ENCODE data around the gene BTG4.

The BTG4 gene

DNA sequence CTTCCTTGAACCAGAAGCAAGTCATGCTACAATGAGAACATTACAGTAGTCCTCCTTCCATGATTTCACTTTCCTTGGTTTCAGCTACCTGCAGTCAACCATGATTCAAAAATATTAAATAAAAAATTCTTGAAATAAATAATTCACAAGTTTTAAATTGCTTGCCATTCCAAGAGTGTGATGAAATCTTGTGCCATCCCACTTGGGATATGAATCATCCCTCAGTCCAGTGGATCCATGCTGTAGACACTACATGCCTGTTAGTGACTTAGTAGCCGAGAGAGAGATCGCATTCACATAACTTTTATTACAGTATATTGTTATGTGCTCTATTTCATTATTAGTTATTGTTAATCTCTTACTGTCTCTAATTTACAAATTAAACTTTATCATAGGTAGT, 8.4 kb upstream of the BTG4 start:
- Histone ChIP-seq H3K9me3 (no peaks in the 10 kb centered on the region), H3K27me3 (no peaks in the 10 kb centered on the region), H3K4me1 (ENCODE audit: control insufficient read depth in 1 of 2, insufficient read depth in 1 of 2, low read depth in 1 of 2, low read length in 1 of 2) (no peaks in the 10 kb centered on the region), H3K27ac (no peak overlapping the region), H3K36me3 (no peaks in the 10 kb centered on the region), H3K4me3 (ENCODE audit: low read depth in 1 of 2, low read length in 1 of 2) (no peak overlapping the region)
- TF ChIP-seq, protein P1, sequence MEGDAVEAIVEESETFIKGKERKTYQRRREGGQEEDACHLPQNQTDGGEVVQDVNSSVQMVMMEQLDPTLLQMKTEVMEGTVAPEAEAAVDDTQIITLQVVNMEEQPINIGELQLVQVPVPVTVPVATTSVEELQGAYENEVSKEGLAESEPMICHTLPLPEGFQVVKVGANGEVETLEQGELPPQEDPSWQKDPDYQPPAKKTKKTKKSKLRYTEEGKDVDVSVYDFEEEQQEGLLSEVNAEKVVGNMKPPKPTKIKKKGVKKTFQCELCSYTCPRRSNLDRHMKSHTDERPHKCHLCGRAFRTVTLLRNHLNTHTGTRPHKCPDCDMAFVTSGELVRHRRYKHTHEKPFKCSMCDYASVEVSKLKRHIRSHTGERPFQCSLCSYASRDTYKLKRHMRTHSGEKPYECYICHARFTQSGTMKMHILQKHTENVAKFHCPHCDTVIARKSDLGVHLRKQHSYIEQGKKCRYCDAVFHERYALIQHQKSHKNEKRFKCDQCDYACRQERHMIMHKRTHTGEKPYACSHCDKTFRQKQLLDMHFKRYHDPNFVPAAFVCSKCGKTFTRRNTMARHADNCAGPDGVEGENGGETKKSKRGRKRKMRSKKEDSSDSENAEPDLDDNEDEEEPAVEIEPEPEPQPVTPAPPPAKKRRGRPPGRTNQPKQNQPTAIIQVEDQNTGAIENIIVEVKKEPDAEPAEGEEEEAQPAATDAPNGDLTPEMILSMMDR (IDR thresholded peaks at IDR 0.05): no peak

DNA sequence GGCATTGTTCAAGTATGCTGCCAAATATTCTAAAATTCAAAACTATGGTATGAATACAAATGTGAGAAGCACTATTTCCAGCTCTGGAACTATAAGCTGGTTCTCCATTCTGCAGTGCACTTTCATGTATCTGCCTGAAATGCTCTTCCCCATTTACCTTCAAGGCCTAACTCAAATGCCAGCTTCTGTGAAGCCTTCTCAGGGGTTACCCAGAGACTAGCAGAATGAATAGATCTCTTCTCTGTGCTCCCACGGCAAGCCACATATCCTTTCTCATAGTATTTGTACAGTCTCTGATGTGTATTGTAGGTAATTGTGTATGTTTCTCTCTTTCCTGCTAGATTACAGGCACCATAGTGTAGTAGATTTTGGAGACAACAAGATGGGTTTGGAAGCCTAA, 6.5 kb upstream of the BTG4 start:
- TF ChIP-seq, protein P1 (IDR thresholded peaks at IDR 0.05): no peak
- no peaks in the 10 kb centered on the region for H3K36me3 ChIP-seq

DNA sequence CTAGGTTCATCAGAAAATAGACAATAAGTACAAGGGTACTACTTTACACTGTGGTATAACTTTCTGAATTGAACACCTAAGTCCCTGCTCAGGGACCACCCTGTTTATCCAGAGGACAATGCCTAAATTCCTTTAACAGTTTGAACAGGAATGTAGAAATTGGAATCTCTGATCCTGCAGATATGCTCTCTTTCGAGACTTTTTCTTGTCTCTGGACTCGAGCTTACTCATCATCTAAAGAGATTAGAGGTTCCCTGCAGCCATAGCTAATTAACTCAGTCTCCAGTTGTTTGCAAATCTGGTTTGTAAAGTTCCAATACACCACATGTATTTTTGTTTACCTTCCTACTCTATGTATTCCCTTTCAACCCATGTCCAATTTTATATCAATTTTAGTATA, 3.4 kb upstream of the BTG4 start:
- TF ChIP-seq, protein P1 (IDR thresholded peaks at IDR 0.05): no peak
- no peaks in the 10 kb centered on the region for H3K36me3 ChIP-seq
- H3K4me3 ChIP-seq (ENCODE audit: low read depth in 1 of 2, low read length in 1 of 2): no peak overlapping the region
- H3K27me3 ChIP-seq: peaks cover 47% of the 10 kb centered on the region
- H3K4me1 ChIP-seq (ENCODE audit: control insufficient read depth in 1 of 2, insufficient read depth in 1 of 2, low read depth in 1 of 2, low read length in 1 of 2): peaks cover 10 to 37% of the 10 kb centered on the region in 2 experiments
- no peaks in the 10 kb centered on the region for H3K9me3 ChIP-seq
- H3K27ac ChIP-seq: no peak overlapping the region

More for the DNA sequence above, 6.5 kb upstream of the BTG4 start:
- no peak overlapping the region for H3K4me3 ChIP-seq (ENCODE audit: low read depth in 1 of 2, low read length in 1 of 2)
- H3K27me3 ChIP-seq: peaks cover 16% of the 10 kb centered on the region
- peaks cover 6 to 18% of the 10 kb centered on the region in 2 experiments for H3K4me1 ChIP-seq (ENCODE audit: control insufficient read depth in 1 of 2, insufficient read depth in 1 of 2, low read depth in 1 of 2, low read length in 1 of 2)
- H3K27ac ChIP-seq: no peak overlapping the region
- no peaks in the 10 kb centered on the region for H3K9me3 ChIP-seq

DNA sequence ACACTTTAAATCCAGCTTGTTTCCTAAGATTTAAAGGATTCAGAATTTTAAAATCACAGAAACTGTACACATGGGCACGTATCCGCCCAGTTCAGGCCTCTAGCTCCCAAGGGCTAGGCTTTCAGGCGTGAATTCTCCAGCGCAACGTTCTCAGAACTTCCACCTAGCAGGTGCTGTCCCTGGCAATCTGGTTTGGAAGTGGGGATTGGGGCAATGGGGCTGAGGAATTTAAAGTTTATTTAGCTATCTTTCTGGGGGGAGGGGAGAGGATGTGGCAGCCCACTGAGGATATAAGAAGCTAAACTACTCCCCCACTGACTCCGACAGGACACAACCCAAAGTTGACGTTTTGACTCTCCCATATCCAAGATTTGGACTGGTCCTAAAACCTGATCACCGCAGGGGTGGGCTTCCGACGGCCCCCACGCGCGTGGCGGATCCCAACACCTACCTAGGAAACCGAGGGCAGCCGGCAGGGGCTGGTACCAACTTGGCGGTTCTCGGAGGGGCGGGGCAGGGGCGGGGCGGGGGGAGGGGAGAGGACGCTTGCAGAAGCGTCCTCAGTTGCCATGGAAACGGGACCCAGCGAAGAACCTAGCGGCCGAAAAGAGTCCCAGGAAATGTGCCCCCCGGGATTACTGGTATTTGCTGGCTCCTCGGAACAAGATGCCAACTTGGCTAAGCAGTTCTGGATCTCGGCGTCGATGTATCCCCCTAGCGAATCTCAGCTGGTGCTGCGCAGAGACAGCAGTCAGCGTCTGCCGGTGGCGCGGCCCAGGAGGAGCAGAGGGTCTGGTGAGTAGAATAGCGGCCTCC, 2.2 kb upstream of the BTG4 start, which contains the start of gene HOATZ:
Gene HOATZ (plus strand): TSS at position 563 of the 816 bp plus-strand sequence. CDS start 7 bp downstream, at position 570.
- Histone ChIP-seq H3K36me3 (no peaks in the 10 kb centered on the region), H3K9me3 (no peaks in the 10 kb centered on the region), H3K4me3 (ENCODE audit: low read depth in 1 of 2, low read length in 1 of 2) (peak within 1 kb of the TSS in 1 of 2 experiments; percentile 31), H3K27me3 (peaks cover 54% of the 10 kb centered on the region), H3K27ac (no peak within 1 kb of the TSS), H3K4me1 (ENCODE audit: control insufficient read depth in 1 of 2, insufficient read depth in 1 of 2, low read depth in 1 of 2, low read length in 1 of 2) (peaks cover 10 to 37% of the 10 kb centered on the region in 2 experiments)
- TF ChIP-seq, protein P1 (IDR thresholded peaks at IDR 0.05): no peak

DNA sequence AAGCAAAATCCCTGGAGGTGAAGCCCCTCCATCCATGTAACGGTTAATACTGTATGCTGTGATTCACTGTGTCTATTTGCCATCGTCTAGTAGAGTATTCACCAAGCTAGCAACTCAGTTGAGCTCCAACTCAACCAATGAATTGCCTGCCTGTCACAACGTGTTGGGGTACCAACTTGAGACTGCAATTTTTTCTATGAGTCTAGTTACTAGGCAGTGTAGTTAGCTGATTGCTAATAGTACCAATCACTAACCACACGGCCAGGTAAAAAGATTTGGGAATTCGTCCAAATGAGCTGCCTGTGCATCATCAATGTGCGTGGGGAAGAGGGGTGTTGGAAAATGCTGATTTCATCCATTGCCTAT, 1.0 kb upstream of the BTG4 start:
- no peak overlapping the region for H3K27ac ChIP-seq
- H3K27me3 ChIP-seq: peaks cover 54% of the 10 kb centered on the region

More for the DNA sequence above, 1.0 kb upstream of the BTG4 start:
- no peak overlapping the region for H3K4me3 ChIP-seq (ENCODE audit: low read depth in 1 of 2, low read length in 1 of 2)
- TF ChIP-seq, protein P1 (IDR thresholded peaks at IDR 0.05): no peak
- H3K4me1 ChIP-seq (ENCODE audit: control insufficient read depth in 1 of 2, insufficient read depth in 1 of 2, low read depth in 1 of 2, low read length in 1 of 2): peaks cover 10 to 37% of the 10 kb centered on the region in 2 experiments
- no peaks in the 10 kb centered on the region for H3K36me3 ChIP-seq
- H3K9me3 ChIP-seq: no peaks in the 10 kb centered on the region

Measured in neutrophil (primary cell).